Colonic mucosa (tissue), 4 donors: ENCODE data around the gene TMEM164. TPM values are rescaled to one million over a fixed set of nuclear protein-coding genes. Genes with fewer than 3 reads are reported as not detected.

ENCODE experiments used
- DNase-seq: peaks from one replicate; pipeline ENCODE4 v3.0.0-alpha.2; 2020
- H3K27ac ChIP-seq: fragments of 200-600 bp; one replicate; pipeline ENCODE4 v1.8.0; 2021
- H3K27me3 ChIP-seq: fragments of 200-600 bp; one replicate; pipeline ENCODE4 v1.8.0; 2021
- H3K36me3 ChIP-seq: fragments of 200-600 bp; one replicate; pipeline ENCODE4 v1.8.0; 2021
- H3K4me1 ChIP-seq: fragments of 200-600 bp; one replicate; pipeline ENCODE4 v1.8.0; 2021; ENCODE audit warnings: mild to moderate bottlenecking
- H3K4me3 ChIP-seq: fragments of 200-600 bp; one replicate; pipeline ENCODE4 v1.8.0; 2021
- H3K9ac ChIP-seq, 2 donors: one replicate each; pipeline ENCODE4 v1.7.0; 2013; ENCODE audit warnings: control low read depth in 2 of 2, low read depth in 2 of 2, low read length in 2 of 2
- H3K9me3 ChIP-seq: fragments of 200-600 bp; one replicate; pipeline ENCODE4 v1.8.0; 2021
- intact Hi-C: fragments of 100-400 bp; cut with DNase I; formaldehyde crosslinking; loops from one replicate; pipeline ENCODE4 v1.14.1; 2022
- total RNA-seq, 2 donors: library from RNA; stranded (reverse); fragmentation: NEBNext Ultra II Directional in 1 of 2; extraction: Animal tissue kit (Norgen Biotek cat#: 25700) in 1 of 2; gene quantifications; one replicate each; pipeline ENCODE4 v1.2.1, GENCODE V29; 2021
- TF ChIP-seq, protein P1 (sequence below): fragments of 200-600 bp; IDR thresholded peaks from one replicate; pipeline ENCODE4 v1.8.0; 2022; ENCODE audit warnings: antibody characterized with exemption, mild to moderate bottlenecking
- donor health status: healthy.
- donor health status: DM: no; HTN: no; CAD: no.
- donor health status: DM: no; HTN: no; CAD: no.

The TMEM164 gene
- total RNA-seq, 2 donors from 2014 or later: 57.3 to 73.1 TPM

DNA sequence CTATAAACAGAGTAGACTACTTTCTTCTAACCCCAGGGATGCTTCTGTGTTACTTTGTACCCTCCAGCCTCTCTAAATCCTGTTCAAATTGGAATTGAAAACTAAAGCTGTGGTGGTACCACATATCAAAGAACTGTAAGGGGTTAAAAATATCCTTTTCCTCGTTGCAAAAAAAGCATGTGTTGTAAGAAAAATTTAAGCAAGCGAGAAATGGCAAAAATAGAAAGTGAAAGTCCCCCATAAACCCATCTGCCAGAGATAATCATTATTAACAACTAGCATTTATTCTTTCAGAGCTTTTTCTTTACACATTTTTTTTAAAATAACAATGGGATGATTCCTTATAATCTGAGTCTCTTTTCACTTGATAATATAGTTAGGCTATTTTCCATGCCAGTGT lies 40.6 kb downstream of the TMEM164 start:
- intact Hi-C loops: no loop called here
- Histone ChIP-seq H3K36me3 (no peaks in the 10 kb centered on the region), H3K4me3 (no peak overlapping the region), H3K4me1 (no peaks in the 10 kb centered on the region), H3K27ac (no peak overlapping the region), H3K27me3 (no peaks in the 10 kb centered on the region), H3K9ac (no peak overlapping the region), H3K9me3 (no peaks in the 10 kb centered on the region)
- no peak for DNase-seq
- TF ChIP-seq, protein P1, sequence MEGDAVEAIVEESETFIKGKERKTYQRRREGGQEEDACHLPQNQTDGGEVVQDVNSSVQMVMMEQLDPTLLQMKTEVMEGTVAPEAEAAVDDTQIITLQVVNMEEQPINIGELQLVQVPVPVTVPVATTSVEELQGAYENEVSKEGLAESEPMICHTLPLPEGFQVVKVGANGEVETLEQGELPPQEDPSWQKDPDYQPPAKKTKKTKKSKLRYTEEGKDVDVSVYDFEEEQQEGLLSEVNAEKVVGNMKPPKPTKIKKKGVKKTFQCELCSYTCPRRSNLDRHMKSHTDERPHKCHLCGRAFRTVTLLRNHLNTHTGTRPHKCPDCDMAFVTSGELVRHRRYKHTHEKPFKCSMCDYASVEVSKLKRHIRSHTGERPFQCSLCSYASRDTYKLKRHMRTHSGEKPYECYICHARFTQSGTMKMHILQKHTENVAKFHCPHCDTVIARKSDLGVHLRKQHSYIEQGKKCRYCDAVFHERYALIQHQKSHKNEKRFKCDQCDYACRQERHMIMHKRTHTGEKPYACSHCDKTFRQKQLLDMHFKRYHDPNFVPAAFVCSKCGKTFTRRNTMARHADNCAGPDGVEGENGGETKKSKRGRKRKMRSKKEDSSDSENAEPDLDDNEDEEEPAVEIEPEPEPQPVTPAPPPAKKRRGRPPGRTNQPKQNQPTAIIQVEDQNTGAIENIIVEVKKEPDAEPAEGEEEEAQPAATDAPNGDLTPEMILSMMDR: no peak

DNA sequence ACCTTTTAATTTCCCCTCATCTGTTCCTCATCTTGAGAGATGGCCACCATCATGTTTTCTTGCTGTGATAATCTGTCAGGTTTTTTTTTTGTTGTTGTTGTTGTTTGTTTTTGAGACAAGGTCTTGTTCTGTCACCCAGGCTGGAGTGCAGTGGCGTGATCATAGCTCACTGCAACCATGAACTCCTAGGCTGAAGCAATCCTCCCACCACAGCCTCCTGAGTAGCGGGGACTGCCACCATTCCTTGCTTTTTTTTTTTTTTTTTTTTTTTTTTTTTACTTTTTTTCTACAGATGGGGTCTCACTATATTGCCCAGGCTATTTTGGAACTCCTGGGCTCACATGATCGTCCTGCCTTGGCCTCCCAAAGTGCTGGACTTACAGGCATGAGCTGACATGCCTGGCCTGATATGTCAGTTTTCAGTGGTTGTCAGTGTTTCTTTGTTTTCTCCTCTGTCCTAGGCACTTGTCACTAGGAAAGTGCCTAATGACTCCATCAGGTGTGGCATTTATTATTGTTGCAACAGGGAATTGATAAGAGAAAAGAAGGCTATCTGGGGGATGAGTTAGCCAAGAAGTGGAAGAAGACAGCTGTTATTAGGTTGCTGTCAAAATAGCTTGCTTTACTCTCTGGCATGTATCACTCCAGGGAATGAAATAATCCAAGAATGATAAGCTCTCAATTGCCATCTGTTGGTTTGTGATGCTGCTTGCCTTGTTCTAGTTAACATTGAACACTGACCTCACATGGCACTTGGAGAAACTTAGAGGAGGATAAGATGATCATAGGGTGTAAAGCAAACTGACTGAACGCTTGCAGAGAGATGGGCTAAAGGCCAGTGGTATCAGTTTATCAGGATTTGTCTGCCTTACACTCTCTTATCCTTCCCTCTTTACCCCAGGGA lies 41.7 kb downstream of the TMEM164 start:
- intact Hi-C loops: no loop called here
- Histone ChIP-seq H3K36me3 (no peaks in the 10 kb centered on the region), H3K9me3 (no peaks in the 10 kb centered on the region), H3K27me3 (no peaks in the 10 kb centered on the region), H3K9ac (no peak overlapping the region), H3K4me1 (no peaks in the 10 kb centered on the region), H3K4me3 (no peak overlapping the region), H3K27ac (no peak overlapping the region)
- DNase-seq: no peak
- TF ChIP-seq, protein P1: no peak

DNA sequence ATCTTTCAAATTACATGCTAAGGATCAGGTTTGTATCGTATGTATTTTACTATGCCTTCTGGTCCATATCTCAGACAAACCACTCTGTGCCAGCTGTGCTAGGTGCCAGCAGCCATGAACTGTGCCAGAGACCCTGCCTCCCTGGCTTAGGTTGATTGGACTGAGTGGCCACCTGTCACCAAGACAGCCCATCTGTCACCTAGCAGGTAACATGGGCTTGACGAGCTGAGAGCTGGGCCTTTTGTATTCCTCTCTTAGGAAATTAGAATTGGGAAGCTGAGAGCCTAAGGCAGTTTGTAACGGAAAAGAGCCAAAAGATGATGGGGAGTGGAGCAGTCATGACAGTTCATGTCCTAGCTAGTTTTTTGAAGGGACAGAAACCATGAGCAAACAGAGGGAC lies 42.5 kb downstream of the TMEM164 start:
- H3K4me1 ChIP-seq: no peaks in the 10 kb centered on the region
- H3K27ac ChIP-seq: no peak overlapping the region
- TF ChIP-seq, protein P1: no peak
- H3K9me3 ChIP-seq: no peaks in the 10 kb centered on the region
- no peak overlapping the region for H3K9ac ChIP-seq
- no peak overlapping the region for H3K4me3 ChIP-seq
- H3K27me3 ChIP-seq: no peaks in the 10 kb centered on the region
- DNase-seq: no peak
- H3K36me3 ChIP-seq: no peaks in the 10 kb centered on the region
- intact Hi-C loops: no loop called here

DNA sequence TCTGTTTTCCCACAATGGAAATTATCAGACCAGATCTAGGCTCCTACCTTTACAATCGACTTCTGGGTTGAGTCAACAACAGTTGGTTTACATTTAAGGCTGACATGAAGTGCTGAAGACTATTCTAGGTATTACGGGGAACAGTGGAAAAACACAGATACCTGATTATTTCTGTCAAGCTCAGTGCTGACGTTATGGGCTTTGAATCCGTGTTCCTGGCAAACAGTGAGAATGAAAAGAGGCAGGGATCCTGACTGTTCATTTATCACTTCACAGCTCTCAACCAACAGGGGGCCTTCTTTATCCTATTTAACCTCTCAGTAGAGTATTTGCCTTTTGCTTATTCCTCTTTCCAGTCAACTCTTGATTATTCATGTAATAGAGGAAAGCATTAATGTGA lies 43.1 kb downstream of the TMEM164 start:
- Histone ChIP-seq H3K36me3 (no peaks in the 10 kb centered on the region), H3K27ac (no peak overlapping the region), H3K9ac (no peak overlapping the region), H3K27me3 (no peaks in the 10 kb centered on the region), H3K9me3 (no peaks in the 10 kb centered on the region), H3K4me1 (no peaks in the 10 kb centered on the region), H3K4me3 (no peak overlapping the region)
- TF ChIP-seq, protein P1: no peak
- DNase-seq: no peak
- intact Hi-C loops: no loop called here

DNA sequence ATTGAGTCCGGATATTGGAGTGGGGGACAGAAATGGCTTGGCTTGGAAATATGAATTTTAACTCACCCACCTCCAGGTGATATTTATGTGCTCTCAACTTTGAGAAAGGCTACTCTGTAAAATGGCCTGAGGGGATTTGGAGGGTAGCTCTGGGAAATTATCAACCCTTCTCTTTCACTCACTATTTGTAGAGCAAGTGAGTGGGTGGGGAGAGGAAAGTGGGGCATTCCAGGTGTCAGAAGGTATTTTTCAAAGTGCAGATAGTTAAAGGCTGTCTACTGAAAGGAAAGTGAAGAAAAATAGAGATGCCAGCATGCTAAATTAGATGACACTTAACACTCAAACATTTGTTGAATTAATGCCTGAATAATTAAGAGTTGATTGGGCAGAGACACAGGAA lies 44.1 kb downstream of the TMEM164 start:
- TF ChIP-seq, protein P1: no peak
- intact Hi-C loops: no loop called here
- no peaks in the 10 kb centered on the region for H3K4me1 ChIP-seq

More for the DNA sequence above, 44.1 kb downstream of the TMEM164 start:
- no peaks in the 10 kb centered on the region for H3K9me3 ChIP-seq
- no peak for DNase-seq
- H3K27ac ChIP-seq: no peak overlapping the region
- H3K36me3 ChIP-seq: no peaks in the 10 kb centered on the region
- no peak overlapping the region for H3K9ac ChIP-seq
- H3K4me3 ChIP-seq: no peak overlapping the region
- H3K27me3 ChIP-seq: no peaks in the 10 kb centered on the region
